ENCODE data around the gene APAF1.

GRCh38 chr12:98601924-98602323 is 43.2 kb upstream of the APAF1 start:
- TF ChIP-seq CTCF (IDR thresholded peaks at IDR 0.05) (no peak), EP300 (IDR thresholded peaks at IDR 0.05) (no peak)

Measured in gastroesophageal sphincter (tissue), 3 donors.